Measurements from ENCODE around the gene TBCC.
"Not testable (repeated sequence)": the region's sequence is repeated elsewhere in the genome, so short reads cannot be mapped to it uniquely, and the experiment has no call there.

The TBCC gene

GRCh38 chr6:42727627-42728026 lies 18.3 kb downstream of the TBCC start:
- no peak for DNase-seq

- DNase-seq, result peak; percentile 60
Observed at GRCh38 chr6:42727087-42727611, 18.8 kb downstream of the TBCC start.

- DNase-seq, result peak; percentile 80
Observed at GRCh38 chr6:42726485-42727086, 19.3 kb downstream of the TBCC start.

- no peak for DNase-seq
Observed at GRCh38 chr6:42726026-42726425, 19.9 kb downstream of the TBCC start.

DNA sequence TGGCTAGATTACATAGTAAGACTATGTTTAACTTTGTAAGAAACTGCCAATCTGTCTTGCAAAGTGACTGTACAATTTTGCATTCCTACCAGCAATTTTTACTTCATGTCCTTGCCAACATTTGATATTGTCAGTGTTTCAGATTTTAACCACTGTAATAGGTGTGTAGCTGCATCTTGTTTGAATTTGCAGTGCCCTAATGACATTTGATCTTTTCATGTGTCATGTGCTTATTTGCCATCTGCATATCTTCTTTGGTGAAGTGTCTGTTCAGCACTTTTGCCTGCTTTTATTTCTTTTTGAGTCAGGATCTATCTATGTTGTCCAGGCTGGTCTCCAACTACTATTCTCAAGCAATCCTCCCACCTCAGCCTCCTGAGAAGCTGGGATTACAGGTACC lies 21.1 kb downstream of the TBCC start:
- DNase-seq, result no peak

DNA sequence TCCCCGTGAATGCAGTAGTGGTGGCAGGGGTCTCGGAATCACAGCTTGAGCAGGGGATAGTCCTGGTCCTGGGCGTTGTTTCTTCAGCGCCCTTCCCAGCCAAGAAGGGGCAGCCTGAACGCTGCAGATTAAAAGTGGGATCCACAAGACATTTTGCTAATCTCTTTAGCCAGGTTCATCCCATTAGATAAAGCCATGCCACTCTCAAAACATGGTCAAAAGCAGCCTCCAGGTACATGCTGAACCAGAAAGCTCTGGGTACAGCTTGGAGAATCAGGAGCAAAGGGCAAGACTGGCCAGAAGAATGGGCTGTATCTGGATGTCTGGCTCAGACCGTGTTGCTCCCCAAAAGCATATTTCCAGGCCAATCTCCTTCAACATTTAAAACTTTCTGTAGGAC lies 23.4 kb downstream of the TBCC start, which contains the start of gene PRPH2:
Gene PRPH2 (minus strand): TSS at position 101 of the 400 bp plus-strand sequence. CDS start 263 bp downstream, outside the sequence.
- DNase-seq, result no peak

DNA sequence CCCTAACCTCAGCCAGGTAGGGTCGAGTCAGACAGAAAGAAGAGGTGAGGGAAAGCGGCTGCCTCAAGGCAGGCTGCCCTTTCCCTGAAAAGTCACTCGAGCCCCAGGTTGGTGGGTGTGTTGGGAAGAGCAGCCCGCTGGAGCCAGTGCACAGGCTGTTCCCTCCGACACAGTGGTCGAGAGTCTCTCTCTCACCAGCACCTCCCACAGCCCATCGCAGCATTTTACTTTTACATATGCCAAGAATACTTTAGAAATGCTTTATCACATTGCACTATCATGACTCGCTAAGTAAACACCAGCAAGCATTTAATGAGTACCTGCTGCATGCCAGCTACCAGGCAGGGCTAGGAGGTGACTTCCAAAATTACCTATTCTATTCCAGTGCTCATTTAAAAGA lies 25.2 kb downstream of the TBCC start:
- no peak for DNase-seq

DNA sequence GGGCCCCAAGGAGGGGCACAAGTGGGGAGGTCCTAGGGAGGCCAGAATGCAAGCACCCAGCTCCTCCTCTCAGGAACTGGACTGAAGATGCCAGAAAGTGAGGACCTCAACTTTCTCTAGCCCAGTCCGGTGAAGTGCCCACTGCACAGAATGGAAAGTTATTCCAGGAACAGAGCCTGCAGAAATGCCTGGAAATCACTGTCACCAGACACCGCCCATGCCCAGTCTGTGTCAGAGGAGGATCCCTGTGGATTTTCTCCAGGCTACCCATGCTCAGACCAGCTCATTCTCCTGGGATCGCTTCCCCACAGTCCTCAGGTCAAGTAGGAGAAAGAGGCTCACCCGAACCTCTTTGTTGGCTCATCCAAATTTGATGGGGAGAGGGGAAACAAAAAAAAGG lies 30.0 kb downstream of the TBCC start:
- DNase-seq, result no peak

- DNase-seq, result no peak
Observed at GRCh38 chr6:42714098-42714761, 31.7 kb downstream of the TBCC start.

DNA sequence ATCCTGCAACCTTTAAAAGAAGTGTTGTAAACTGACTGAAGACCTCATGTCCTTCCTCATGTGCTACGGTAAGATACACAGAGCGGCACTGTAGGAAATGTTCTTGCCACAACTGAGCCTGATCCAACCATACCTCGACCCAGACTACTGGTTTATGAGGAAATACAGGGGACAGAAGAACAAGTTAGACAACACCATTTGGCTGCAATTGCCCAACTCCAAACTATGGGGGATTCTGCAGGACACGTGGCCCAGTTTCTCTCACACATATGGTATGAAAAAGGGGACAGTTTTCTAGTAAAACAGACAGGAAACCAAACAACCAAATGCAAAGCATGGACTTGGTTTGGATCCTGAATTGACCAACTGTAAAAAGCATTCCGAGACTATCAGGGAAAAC lies 34.0 kb downstream of the TBCC start:
- no peak for DNase-seq

- peak; percentile 44 for DNase-seq
Observed at GRCh38 chr6:42710316-42710715, 35.6 kb downstream of the TBCC start.

GRCh38 chr6:42709871-42710270 lies 36.0 kb downstream of the TBCC start:
- no peak for DNase-seq

GRCh38 chr6:42708096-42708495 lies 37.8 kb downstream of the TBCC start:
- no peak for DNase-seq

- DNase-seq, result no peak
Observed at GRCh38 chr6:42707595-42707994, 38.3 kb downstream of the TBCC start.

GRCh38 chr6:42704937-42705374 lies 40.9 kb downstream of the TBCC start:
- DNase-seq, result no peak

DNA sequence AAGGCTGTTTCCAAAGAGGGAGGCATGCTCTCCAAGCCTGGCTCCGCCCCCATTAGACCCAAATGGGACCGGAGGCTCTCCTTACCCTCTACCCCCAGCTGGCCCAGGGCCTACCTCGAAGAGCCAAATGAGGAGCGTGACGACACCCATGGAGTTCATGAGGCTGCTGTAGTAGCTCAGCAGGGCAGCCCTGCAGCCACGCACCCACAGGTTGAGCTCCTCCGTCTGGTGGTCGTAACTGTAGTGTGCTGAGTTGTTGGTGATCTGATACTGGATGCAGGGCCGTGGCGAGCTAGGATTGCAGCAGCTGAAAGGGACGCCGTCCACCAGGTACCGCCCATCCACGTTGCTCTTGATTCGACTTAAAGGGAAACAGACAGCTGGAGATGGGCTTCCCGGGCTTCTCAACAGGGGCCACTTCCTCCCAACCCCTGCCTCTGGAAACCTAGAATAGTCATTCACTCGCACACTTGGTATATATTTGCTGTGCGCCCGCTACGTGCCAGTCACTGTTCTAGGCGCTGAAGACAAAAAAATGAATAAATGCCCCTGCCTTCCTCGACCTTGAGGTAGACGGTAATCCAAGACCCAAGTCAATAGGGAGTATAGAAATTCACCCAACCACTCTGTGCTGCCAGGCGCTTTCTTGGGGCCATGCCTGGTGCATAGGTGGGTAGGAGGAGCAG lies 41.5 kb downstream of the TBCC start:
- DNase-seq, result peak; percentile 45

- not testable (repeated sequence) for DNase-seq
Observed at GRCh38 chr6:42702786-42703185, 43.1 kb downstream of the TBCC start.

DNA sequence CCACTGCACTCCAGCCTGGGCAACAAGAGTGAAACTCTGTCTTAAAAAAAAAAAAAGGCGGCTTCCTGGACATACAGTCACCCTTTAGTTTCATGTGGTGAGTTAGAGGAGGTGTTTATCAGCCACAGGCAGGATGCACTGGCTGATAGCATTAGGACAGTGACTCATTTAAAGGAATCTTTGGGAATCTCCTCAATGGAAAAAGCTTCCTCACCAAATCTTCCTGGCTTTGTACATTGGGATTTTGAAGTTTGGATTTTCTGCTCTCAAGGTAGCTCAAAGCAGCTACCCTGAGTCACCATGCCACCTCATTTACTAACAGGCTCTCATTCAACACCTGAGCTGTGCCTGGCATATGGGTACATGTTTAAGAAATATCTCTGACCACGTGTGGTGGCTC lies 43.7 kb downstream of the TBCC start:
- DNase-seq, result no peak

DNA sequence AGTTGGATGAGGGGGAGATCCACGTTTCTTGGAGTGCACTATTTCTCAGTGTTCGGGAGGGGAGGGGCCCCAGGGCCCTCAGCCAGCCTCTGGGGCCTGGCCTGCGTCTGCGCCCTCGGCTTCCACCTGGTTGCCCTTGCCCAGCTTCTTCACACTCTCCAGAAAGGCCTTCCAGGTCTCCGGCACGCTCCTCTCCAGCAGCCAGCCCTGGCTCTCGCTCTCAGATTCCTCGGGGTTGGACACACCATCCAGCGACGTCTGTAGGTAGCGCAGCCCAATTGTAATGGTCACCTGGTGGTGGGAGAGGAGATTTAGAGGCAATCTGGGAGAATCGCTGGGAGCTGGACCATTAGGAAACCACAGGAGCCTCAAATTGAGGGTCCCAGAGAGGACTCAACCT lies 47.7 kb downstream of the TBCC start:
- no peak for DNase-seq

- DNase-seq, result no peak
Observed at GRCh38 chr6:42697268-42697655, 48.6 kb downstream of the TBCC start.

- no peak for DNase-seq
Observed at GRCh38 chr6:42696526-42697267, 49.2 kb downstream of the TBCC start.

- no peak for DNase-seq
Observed at GRCh38 chr6:42694586-42694985, 51.3 kb downstream of the TBCC start.

Data from femur (tissue), 1 donor.